Testis (tissue), 3 donors: ENCODE measurements around the gene EFR3B. TPM values are rescaled to one million over a fixed set of nuclear protein-coding genes. Genes with fewer than 3 reads are reported as not detected.

Experiments
- DNase-seq: peaks from one replicate; pipeline ENCODE4 v3.0.0-alpha.2; 2019
- H3K27ac ChIP-seq, 2 donors: fragments of 200-600 bp; sonication (generic); one replicate each; pipeline ENCODE4 v1.5.1; 2019
- H3K27me3 ChIP-seq: fragments of 200-600 bp; sonication (generic); one replicate; pipeline ENCODE4 v1.5.1; 2019
- H3K36me3 ChIP-seq: fragments of 200-600 bp; sonication (generic); one replicate; pipeline ENCODE4 v1.5.1; 2017; ENCODE audit warnings: low read depth; ENCODE audit errors: missing control alignments
- H3K4me1 ChIP-seq: fragments of 200-600 bp; sonication (generic); one replicate; pipeline ENCODE4 v1.5.1; 2019
- H3K4me3 ChIP-seq, 2 donors: fragments of 200-600 bp; sonication (generic); one replicate each; pipeline ENCODE4 v1.5.1; 2017 to 2019
- H3K9me3 ChIP-seq: fragments of 200-600 bp; sonication (generic); one replicate; pipeline ENCODE4 v1.5.1; 2017
- CTCF ChIP-seq, 3 experiments: fragments of 450-650 bp in 2 of 3; fragments of 200-600 bp in 1 of 3; sonication (generic) in 1 of 3; IDR thresholded peaks; one replicate each; pipeline ENCODE4 v1.5.1; 2016 to 2019; ENCODE audit warnings: antibody characterized with exemption in 3 of 3, mild to moderate bottlenecking in 2 of 3, moderate library complexity in 1 of 3
- POLR2A ChIP-seq: fragments of 450-650 bp; IDR thresholded peaks from one replicate; pipeline ENCODE4 v1.6.1; 2017; ENCODE audit warnings: antibody characterized with exemption, mild to moderate bottlenecking, moderate library complexity
- WGBS, 2 donors: methylation state at CpG; one replicate each; pipeline ENCODE4 v1.1.5; 2018; 5-methylcytosine and 5-hydroxymethylcytosine counted together
- intact Hi-C: fragments of 100-400 bp; cut with DNase I; formaldehyde crosslinking; loops from one replicate; pipeline ENCODE4 v1.15.1; 2023; ENCODE audit warnings: low total_unique reads
- polyA plus RNA-seq: library from polyadenylated mRNA; stranded (reverse); fragments of 350-450 nt; fragmentation: Illumina TruSeq; extraction: RNeasy Lipid Tissue Mini Kit (QIAGEN cat#74804); gene quantifications from one replicate; pipeline ENCODE4 v1.2.3, GENCODE V29; 2014; ENCODE audit warnings: low read depth, low replicate concordance; ENCODE audit not compliant: insufficient read depth
- total RNA-seq, 2 donors: library from RNA; depleted of rRNA; stranded (reverse); fragments of >200 nt; gene quantifications; one replicate each; pipeline ENCODE4 v1.2.3, GENCODE V29; 2016

Gene EFR3B
- total and polyA plus RNA-seq, 3 donors from 2014 or later: 3.0 to 3.7 (median 3.6) TPM

- TF ChIP-seq CTCF (IDR thresholded peaks at IDR 0.05) (no peak), POLR2A (no peak)
- Histone ChIP-seq H3K4me3 (no peak overlapping the region), H3K9me3 (no peaks in the 10 kb centered on the region), H3K27me3 (no peaks in the 10 kb centered on the region), H3K4me1 (no peaks in the 10 kb centered on the region), H3K27ac (no peak overlapping the region), H3K36me3 (no peaks in the 10 kb centered on the region)
- 82 to 91% methylated on average over 9 of the region's 9 CpGs for WGBS, 2 donors
- DNase-seq: no peak
- intact Hi-C loops: no loop called here
These were observed 27.2 kb upstream of the EFR3B start for GRCh38 chr2:25014631-25015030.

GRCh38 chr2:25018681-25019080 lies 23.2 kb upstream of the EFR3B start:
- Histone ChIP-seq H3K9me3 (no peaks in the 10 kb centered on the region), H3K36me3 (no peaks in the 10 kb centered on the region), H3K27ac (no peak overlapping the region), H3K4me1 (no peaks in the 10 kb centered on the region), H3K4me3 (no peak overlapping the region), H3K27me3 (no peaks in the 10 kb centered on the region)
- no peak for TF ChIP-seq POLR2A
- no peak for TF ChIP-seq CTCF (IDR thresholded peaks at IDR 0.05)
- intact Hi-C loops: no loop called here
- no peak for DNase-seq
- 90 to 91% methylated on average over 7 of the region's 7 CpGs for WGBS, 2 donors

- no peaks in the 10 kb centered on the region for H3K27me3 ChIP-seq
- WGBS, 2 donors: 77 to 80% methylated on average over 2 of the region's 2 CpGs
- no peak overlapping the region for H3K4me3 ChIP-seq
- no peaks in the 10 kb centered on the region for H3K4me1 ChIP-seq
- H3K9me3 ChIP-seq: no peaks in the 10 kb centered on the region
- no peak for TF ChIP-seq CTCF (IDR thresholded peaks at IDR 0.05)
- no peak for TF ChIP-seq POLR2A
- H3K27ac ChIP-seq: no peak overlapping the region
- intact Hi-C loops: no loop called here
- no peaks in the 10 kb centered on the region for H3K36me3 ChIP-seq
- DNase-seq: no peak
These were observed 20.0 kb upstream of the EFR3B start for GRCh38 chr2:25021791-25022362.

- H3K36me3 ChIP-seq: no peaks in the 10 kb centered on the region
- TF ChIP-seq POLR2A: no peak
- no peak for TF ChIP-seq CTCF (IDR thresholded peaks at IDR 0.05)
- DNase-seq: no peak
- intact Hi-C loops: no loop called here
- H3K4me3 ChIP-seq: no peak overlapping the region
- WGBS, 2 donors: 85 to 90% methylated on average over 7 of the region's 7 CpGs
- no peak overlapping the region for H3K27ac ChIP-seq
- H3K27me3 ChIP-seq: no peaks in the 10 kb centered on the region
- no peaks in the 10 kb centered on the region for H3K4me1 ChIP-seq
- no peaks in the 10 kb centered on the region for H3K9me3 ChIP-seq
These were observed 18.5 kb upstream of the EFR3B start for GRCh38 chr2:25023333-25023732.

DNA sequence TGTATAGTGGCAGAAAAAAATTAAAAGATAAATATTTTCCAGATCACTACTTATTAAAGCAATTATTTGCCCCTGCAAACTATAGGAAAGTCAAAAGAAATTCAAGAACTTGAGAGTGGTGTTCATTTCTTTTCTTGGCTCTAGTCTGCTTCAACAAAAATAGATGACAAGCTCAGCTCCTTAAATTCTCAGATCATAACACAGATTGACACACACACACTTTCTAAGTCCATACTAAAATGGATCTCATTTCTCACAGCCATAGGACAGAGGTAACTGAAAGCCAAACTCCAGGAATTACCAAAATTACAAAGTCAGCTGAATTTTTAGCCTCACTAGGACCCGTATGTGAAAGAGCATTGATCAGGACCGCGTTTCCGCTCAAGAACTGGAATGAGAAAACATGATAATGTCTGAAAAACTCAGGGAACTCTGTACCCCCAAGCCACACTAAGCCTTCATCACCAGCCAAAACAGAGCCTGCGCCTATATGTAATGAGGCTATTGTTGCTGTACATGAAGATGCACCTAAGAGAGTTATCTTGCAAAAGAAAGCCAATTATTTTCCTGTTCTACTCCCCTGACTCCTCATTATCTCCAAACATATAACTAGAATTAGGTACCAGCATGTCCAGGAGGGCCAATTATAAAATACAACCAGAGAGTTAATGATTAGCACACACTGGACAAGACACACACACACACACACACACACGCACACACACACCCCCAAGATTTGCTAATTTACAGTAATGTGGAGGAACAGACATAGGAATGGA lies 16.5 kb upstream of the EFR3B start:
- Histone ChIP-seq H3K36me3 (no peaks in the 10 kb centered on the region), H3K27me3 (no peaks in the 10 kb centered on the region), H3K4me1 (no peaks in the 10 kb centered on the region), H3K4me3 (no peak overlapping the region), H3K27ac (no peak overlapping the region), H3K9me3 (no peaks in the 10 kb centered on the region)
- WGBS, 2 donors: 73 to 89% methylated on average over 6 of the region's 6 CpGs
- intact Hi-C loops: no loop called here
- TF ChIP-seq CTCF (IDR thresholded peaks at IDR 0.05) (no peak), POLR2A (no peak)
- no peak for DNase-seq
